GM19438 (cell line): Measurements from ENCODE around the gene NFIA.

ENCODE experiments used
- ATAC-seq: cut with Tn5 transposase; IDR thresholded peaks from one replicate; pipeline ENCODE4 v1.9.1; 2021; ENCODE audit warnings: low read depth; ENCODE audit not compliant: unreplicated experiment

NFIA gene

GRCh38 chr1:61083013-61083806, 849 bp downstream of the NFIA start:
- ATAC-seq = no peak

- ATAC-seq = no peak
Observed at GRCh38 chr1:61083807-61084440, 1.6 kb downstream of the NFIA start.

GRCh38 chr1:61084491-61085031, 2.2 kb downstream of the NFIA start:
- no peak for ATAC-seq

- no peak for ATAC-seq
Observed at GRCh38 chr1:61085206-61085982, 3.0 kb downstream of the NFIA start.

- no peak for ATAC-seq
Observed at GRCh38 chr1:61085983-61086644, 3.8 kb downstream of the NFIA start.

GRCh38 chr1:61087571-61087970, 5.2 kb downstream of the NFIA start:
- no peak for ATAC-seq

GRCh38 chr1:61088163-61088974, 6.0 kb downstream of the NFIA start:
- no peak for ATAC-seq

- ATAC-seq = no peak
Observed at GRCh38 chr1:61089338-61089737, 7.0 kb downstream of the NFIA start.

GRCh38 chr1:61089741-61090140, 7.4 kb downstream of the NFIA start:
- no peak for ATAC-seq

GRCh38 chr1:61090546-61091202, 8.3 kb downstream of the NFIA start:
- no peak for ATAC-seq

- ATAC-seq = no peak
Observed at GRCh38 chr1:61091455-61091854, 9.1 kb downstream of the NFIA start.

GRCh38 chr1:61092642-61093041, 10.3 kb downstream of the NFIA start:
- ATAC-seq = no peak

GRCh38 chr1:61093525-61094137, 11.3 kb downstream of the NFIA start:
- ATAC-seq = no peak

- no peak for ATAC-seq
Observed at GRCh38 chr1:61094677-61095469, 12.5 kb downstream of the NFIA start.

- no peak for ATAC-seq
Observed at GRCh38 chr1:61095470-61095812, 13.1 kb downstream of the NFIA start.

GRCh38 chr1:61097317-61097716, 15.0 kb downstream of the NFIA start:
- no peak for ATAC-seq

GRCh38 chr1:61097722-61098121, 15.4 kb downstream of the NFIA start:
- no peak for ATAC-seq

GRCh38 chr1:61098333-61098732, 16.0 kb downstream of the NFIA start:
- no peak for ATAC-seq
